Mucosa of stomach (tissue), 1 donor: ENCODE measurements around the gene ATF6B.

ENCODE experiments used
- H3K27me3 ChIP-seq: one replicate; pipeline ENCODE4 v1.7.0; 2013; ENCODE audit warnings: mild to moderate bottlenecking, low read length; ENCODE audit not compliant: control insufficient read depth, insufficient read depth
- H3K36me3 ChIP-seq: one replicate; pipeline ENCODE4 v1.7.0; 2013; ENCODE audit warnings: low read length; ENCODE audit not compliant: control insufficient read depth, insufficient read depth
- H3K4me1 ChIP-seq: one replicate; pipeline ENCODE4 v1.7.0; 2013; ENCODE audit warnings: mild to moderate bottlenecking, low read length; ENCODE audit not compliant: control insufficient read depth, insufficient read depth
- H3K4me3 ChIP-seq: one replicate; pipeline ENCODE4 v1.7.0; 2013; ENCODE audit warnings: low read length
- H3K9ac ChIP-seq: one replicate; pipeline ENCODE4 v1.7.0; 2013; ENCODE audit warnings: mild to moderate bottlenecking, low read length, moderate library complexity
- H3K9me3 ChIP-seq: one replicate; pipeline ENCODE4 v1.7.0; 2013; ENCODE audit warnings: mild to moderate bottlenecking, low read length, moderate library complexity; ENCODE audit not compliant: control insufficient read depth
- donor health status: Pancreatic carcinoma.

ATF6B gene

DNA sequence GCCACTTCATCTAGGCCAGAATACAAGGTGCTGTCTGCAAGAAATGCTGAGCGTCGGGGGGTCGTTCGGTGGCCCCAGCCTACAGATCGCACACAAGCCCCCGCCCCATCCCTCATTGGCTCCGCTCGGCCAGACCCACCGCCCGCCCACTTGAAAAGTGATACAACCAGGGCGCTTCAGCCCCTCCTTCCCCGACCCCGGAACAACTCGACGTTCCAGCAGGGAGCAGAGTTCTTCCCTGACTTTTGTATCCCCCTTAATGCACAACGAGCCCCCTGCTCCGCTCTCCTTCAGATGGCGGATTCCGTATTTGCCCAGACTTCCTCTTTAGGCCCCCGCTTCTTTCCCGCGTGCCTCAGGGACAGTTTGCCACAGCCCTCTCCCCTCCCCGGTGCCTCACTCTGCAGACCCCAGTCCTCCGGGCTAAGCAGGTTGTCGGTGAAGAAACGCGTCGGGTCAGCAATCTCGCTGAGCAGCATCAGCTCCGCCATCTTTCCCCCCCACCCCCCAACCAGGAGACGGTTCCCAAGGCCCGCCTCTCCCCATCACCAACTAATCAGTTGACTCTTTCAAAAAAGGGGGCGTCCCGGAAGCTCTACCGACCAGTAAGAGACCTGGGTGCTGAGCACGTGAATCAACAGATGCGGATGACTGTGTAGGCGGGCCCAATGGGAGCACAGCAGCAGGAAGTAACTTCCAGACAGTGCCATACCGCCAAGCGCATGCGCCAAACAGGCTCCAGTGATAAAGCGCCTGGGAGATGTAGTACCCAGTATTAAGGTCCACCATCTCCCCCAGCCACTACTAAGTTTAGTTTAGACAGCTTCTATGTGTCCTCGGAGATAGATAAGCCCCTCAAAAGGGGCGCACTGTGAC, at the start of gene ATF6B:
TSS of gene ATF6B (minus strand) at position 530 of the 876 bp plus-strand sequence. CDS start at position 491, 39 bp downstream.
- H3K9me3 ChIP-seq: no peaks in the 10 kb centered on the region
- H3K27me3 ChIP-seq: no peaks in the 10 kb centered on the region
- H3K9ac ChIP-seq: peak within 1 kb of the TSS; percentile 87
- H3K4me1 ChIP-seq: peaks cover 22% of the 10 kb centered on the region
- peaks cover 7% of the 10 kb centered on the region for H3K36me3 ChIP-seq
- peak within 1 kb of the TSS; percentile 60 for H3K4me3 ChIP-seq

DNA sequence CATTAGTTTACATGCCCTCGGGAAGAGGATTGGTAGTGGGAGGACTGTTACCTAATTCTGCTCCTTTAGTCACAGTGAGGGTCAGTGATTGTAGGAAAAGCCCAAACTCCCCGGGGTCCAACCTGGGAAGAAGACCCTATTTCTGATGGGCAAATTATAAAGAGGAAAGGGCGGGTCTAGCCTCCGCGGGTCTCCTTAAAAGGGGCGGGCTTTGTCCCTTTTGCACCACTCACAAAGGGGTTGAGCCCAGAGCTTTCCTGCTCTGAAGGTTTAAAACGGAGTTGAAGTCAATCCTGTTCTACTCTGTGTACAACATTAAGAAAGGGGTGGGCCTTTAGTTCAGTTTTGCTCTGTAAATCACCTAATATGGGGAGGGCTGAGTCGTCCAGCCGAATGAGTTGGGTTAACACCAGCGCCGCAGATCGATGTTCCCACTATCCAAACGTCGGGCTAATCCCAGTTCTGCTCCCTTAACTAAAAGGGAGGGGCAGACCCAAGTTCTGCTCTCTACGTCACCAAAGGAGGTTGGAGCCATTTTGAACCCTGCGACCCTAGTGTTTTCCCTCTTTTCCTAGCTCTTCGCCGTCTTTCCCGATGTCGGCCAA, 49.2 kb upstream of the ATF6B start:
- no peaks in the 10 kb centered on the region for H3K27me3 ChIP-seq
- peak overlapping the region; percentile 3 for H3K4me3 ChIP-seq
- peak overlapping the region; percentile 83 for H3K9ac ChIP-seq
- H3K9me3 ChIP-seq: no peaks in the 10 kb centered on the region
- H3K36me3 ChIP-seq: no peaks in the 10 kb centered on the region
- H3K4me1 ChIP-seq: peaks cover 51% of the 10 kb centered on the region

DNA sequence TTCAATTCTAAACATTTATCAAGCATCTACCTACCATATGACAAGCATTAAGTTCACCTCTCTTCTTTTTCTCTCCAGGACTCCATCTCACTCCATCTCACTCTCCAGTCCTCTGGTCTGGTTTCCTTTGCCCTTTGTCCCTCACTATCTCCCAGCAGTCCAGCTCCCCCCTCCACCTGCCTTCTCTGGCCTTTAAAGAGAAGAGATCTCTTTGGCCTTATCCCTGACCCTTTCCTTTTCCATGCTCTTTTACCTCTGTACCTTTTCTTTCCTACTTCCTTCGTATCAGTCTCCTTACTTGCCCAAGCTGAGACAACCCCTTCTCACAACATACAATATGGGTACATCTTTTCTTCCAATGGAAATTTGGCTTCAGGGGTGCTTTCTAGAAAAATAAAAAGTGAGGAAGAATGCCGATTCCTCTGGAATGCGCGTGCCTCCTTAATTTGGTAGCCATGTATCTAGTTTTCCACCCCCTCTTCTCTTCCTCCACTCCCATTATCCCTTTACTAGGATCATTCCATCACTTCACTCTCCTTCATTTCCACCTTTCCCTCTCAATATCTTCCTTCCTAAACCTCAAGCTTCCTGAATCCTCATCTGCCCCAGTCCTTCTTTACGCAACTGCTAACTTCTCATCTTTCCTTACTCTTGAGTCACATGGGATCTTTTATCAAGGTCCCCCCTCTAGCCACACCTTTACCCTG, 48.6 kb upstream of the ATF6B start:
- H3K36me3 ChIP-seq: no peaks in the 10 kb centered on the region
- no peaks in the 10 kb centered on the region for H3K27me3 ChIP-seq
- H3K4me3 ChIP-seq: peak overlapping the region; percentile 45
- no peaks in the 10 kb centered on the region for H3K9me3 ChIP-seq
- peaks cover 49% of the 10 kb centered on the region for H3K4me1 ChIP-seq
- peak overlapping the region; percentile 83 for H3K9ac ChIP-seq

DNA sequence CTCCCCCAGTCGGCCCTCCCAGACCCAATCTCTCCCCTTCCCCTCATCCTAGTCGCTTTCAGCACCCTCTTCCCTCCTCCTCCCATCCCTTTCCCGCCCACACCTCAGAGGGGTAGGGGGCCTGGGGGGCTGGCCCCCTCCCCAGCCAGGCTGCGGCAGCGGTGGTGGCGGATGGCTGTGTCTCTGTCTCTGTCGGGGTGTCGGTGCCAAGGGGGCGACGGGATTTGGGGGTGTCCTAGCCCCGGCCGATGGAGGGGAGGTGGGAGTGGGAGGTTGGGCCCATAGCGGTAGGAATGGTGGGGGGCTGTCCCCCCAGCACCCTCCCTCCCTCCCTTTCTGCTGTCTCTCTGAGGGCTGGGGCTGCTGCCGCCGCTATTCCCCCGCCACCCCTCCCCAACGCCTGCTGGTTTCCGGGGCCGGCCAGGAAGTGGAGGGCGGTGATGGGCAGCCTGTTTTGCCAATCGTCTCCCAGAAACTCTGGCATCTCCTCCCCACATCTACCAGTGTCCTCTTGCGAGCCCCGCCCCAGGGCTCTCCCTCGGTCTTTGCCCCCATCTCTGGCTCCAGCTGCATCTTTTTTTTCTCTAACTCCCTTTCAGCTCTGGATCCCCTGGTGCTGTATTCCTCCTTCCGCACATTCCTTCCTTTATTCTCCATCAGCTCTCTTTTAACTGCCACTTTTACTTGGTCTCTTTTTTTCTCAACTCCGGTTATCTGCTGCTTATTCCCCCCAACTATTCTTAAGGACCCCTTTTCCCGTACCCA, 47.8 kb upstream of the ATF6B start, which contains the start of gene AGPAT1:
TSS of gene AGPAT1 (minus strand) at position 374 of the 765 bp plus-strand sequence. CDS start 4,588 bp downstream, outside the sequence.
- peak within 1 kb of the TSS; percentile 67 for H3K4me3 ChIP-seq
- H3K27me3 ChIP-seq: no peaks in the 10 kb centered on the region
- H3K9ac ChIP-seq: peak within 1 kb of the TSS; percentile 83
- H3K9me3 ChIP-seq: no peaks in the 10 kb centered on the region
- no peaks in the 10 kb centered on the region for H3K36me3 ChIP-seq
- peaks cover 41% of the 10 kb centered on the region for H3K4me1 ChIP-seq

DNA sequence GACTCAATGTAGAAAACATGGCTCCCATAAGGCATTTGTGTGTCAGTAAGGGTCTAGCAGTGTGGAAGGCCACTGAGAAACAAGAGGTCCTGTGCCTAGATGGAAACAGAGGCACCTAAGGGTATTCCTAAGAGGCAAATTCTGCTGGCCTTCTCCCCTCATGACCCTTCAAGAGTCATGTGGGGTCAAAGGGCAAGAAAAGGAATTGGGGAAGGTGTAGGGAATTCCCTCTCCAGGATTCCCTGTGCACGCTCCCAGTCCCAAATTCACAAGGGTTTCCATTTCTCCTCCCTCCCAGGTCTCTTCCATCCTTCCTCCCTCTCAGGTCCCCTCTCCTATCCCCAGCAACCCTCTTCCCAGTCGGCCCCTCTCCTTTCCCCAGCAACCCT, 47.3 kb upstream of the ATF6B start:
- Histone ChIP-seq H3K36me3 (no peaks in the 10 kb centered on the region), H3K9me3 (no peaks in the 10 kb centered on the region), H3K9ac (peak overlapping the region; percentile 83), H3K4me1 (peaks cover 39% of the 10 kb centered on the region), H3K27me3 (no peaks in the 10 kb centered on the region), H3K4me3 (peak overlapping the region; percentile 67)

DNA sequence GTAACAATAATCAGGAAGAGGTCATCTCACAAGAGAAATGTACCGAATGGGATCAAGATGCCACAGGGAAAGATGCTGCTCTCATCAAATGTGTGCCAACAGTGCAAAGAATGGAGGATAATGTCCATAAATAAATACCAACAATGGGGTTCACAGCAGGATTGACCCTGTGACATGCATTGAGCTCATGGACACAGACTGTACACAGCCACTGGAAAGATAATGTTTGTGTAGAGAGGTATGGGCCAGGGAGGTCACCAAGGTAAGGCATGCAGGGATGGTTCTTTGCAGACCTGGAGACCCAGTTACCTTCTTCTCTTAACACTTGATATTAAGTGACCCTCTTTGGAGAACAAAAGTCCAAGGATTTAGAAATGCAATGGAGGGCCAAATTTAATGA, 46.4 kb upstream of the ATF6B start:
- Histone ChIP-seq H3K9ac (no peak overlapping the region), H3K27me3 (no peaks in the 10 kb centered on the region), H3K9me3 (no peaks in the 10 kb centered on the region), H3K36me3 (no peaks in the 10 kb centered on the region), H3K4me1 (peaks cover 39% of the 10 kb centered on the region), H3K4me3 (no peak overlapping the region)

DNA sequence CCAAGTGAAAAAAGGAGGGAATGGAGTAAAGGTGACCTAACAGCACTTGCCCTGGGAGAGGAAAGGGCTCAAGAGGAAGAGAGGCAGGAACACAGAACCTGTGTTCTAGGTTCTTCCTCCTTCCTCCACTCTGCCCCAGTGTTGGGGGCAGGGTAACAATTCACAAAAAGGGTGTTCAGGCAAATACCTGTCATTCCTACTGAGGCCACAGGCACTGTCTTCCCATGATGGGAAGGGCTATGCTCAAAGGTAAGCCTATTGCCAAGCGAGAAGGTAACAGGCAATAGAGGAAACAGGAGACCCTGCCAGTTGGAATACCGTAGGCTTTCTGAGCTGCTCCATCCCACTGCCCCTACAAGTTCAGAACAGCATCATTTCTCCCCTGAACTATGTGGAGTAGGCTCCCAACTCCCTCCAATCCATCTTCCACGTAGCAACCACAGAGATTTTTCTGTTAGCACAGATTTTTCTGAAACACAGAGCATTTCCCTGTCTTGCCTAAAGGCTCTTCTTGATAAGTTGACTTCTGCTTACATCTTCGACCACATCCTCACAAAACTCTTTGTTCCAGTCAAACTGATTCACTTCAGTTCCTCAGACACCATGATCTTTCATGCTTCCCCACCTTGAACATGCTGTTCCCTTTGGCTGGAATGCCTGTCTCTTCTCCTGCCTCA, 45.1 kb upstream of the ATF6B start:
- Histone ChIP-seq H3K36me3 (no peaks in the 10 kb centered on the region), H3K9me3 (no peaks in the 10 kb centered on the region), H3K9ac (no peak overlapping the region), H3K4me3 (no peak overlapping the region), H3K27me3 (no peaks in the 10 kb centered on the region), H3K4me1 (peaks cover 44% of the 10 kb centered on the region)

DNA sequence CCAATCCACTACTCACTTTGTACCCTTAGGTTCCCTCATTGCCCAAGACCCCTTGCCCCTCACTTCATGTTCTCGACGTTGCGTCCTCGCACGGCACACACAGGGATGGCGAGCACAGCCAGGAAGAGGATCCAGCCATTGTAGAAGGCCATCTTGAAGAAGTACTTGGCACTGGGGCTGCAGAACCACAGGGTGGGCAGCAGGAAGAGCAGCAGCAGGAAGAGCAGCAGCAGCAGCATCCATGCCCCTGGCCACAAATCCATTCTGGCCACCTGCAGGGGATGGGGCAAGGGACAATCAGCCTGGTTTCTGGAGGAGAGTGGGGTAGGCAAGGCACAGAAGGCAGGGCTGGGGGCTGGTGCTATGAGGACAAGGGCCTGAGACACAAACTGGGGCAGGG, 43.2 kb upstream of the ATF6B start:
- Histone ChIP-seq H3K4me3 (no peak overlapping the region), H3K27me3 (no peaks in the 10 kb centered on the region), H3K4me1 (peaks cover 48% of the 10 kb centered on the region), H3K9ac (no peak overlapping the region), H3K9me3 (no peaks in the 10 kb centered on the region), H3K36me3 (no peaks in the 10 kb centered on the region)

DNA sequence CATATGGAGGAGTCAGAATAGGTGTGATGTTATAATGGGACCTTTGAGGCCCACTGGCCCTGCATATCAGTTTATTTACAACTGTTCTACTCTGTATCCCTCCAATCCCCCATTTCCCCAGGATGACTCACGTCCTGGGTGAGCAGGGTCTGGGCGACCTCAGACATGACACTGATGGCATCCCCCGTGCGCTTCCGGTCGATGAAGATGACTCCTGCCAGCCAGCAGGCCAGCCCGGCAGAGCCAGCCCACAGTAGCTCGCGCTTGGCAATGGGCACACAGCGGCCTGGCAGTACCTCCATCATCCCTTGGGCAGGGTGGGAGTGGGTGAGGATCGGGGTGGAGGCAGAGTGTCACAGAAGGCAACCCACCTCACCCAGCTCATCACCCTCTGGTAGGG, 42.2 kb upstream of the ATF6B start:
- no peaks in the 10 kb centered on the region for H3K36me3 ChIP-seq
- H3K27me3 ChIP-seq: no peaks in the 10 kb centered on the region
- H3K4me3 ChIP-seq: no peak overlapping the region
- peaks cover 43% of the 10 kb centered on the region for H3K4me1 ChIP-seq
- H3K9me3 ChIP-seq: no peaks in the 10 kb centered on the region
- no peak overlapping the region for H3K9ac ChIP-seq

DNA sequence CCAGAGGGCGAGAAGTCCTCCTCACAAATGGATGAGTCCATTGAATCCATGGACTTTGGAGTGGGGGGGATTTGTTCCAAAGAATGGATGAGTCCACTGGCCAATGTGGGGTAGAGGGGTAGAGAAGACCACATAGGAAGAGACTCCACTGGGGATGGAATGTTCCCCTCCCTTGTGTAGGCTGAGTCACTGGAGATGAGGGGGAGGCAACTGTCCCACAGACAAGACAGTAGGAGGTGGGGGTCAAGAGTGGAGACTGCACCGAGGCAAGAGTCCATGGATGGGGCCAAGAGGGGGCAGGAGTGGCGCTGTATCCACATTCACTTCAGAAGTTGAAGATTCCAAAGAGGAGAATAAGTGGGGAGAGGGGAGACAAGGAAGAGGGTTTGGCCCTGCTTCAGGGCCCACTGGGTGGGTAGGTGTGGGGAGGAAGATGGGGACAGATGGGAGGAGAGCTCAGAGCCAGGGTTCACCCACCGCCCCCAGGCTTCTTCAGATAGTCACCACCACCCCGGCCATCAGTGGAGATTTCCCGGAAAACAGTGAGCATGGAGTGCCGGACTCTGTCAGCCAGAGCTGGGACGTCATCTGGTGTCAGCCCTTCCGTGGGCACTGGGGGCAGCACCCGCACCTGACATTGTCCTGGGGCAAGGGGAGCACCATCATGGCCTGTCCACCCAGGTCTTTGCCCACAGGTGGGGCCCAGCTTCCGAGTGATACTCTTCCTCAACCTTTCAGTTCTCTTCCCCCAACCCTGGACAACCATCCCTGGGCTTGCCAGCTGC, 41.0 kb upstream of the ATF6B start:
- H3K4me3 ChIP-seq: no peak overlapping the region
- no peaks in the 10 kb centered on the region for H3K9me3 ChIP-seq
- no peaks in the 10 kb centered on the region for H3K27me3 ChIP-seq
- H3K36me3 ChIP-seq: no peaks in the 10 kb centered on the region
- H3K4me1 ChIP-seq: peaks cover 35% of the 10 kb centered on the region
- H3K9ac ChIP-seq: peak overlapping the region; percentile 9
